K562 (cell line): ENCODE data around the gene TP53BP2. TPM values are rescaled to one million over a fixed set of nuclear protein-coding genes. Genes with fewer than 3 reads are reported as not detected.

Experiments used
- ARHGAP35 ChIP-seq: fragments of 450-650 bp; IDR thresholded peaks from 2 replicates; pipeline ENCODE4 v1.6.1; 2018; ENCODE audit not compliant: partially characterized antibody
- DNMT1 ChIP-seq: fragments of 450-650 bp; IDR thresholded peaks from 2 replicates; pipeline ENCODE4 v1.6.1; 2016; ENCODE audit warnings: antibody characterized with exemption, mild to moderate bottlenecking
- GATA2 ChIP-seq: sonication (generic); formaldehyde crosslinking; IDR thresholded peaks from 2 replicates; pipeline ENCODE4 v1.4.0; 2020; ENCODE audit warnings: mild to moderate bottlenecking, missing genetic modification reagents
- KLF13 ChIP-seq: fragments of 450-650 bp; IDR thresholded peaks from 2 replicates; pipeline ENCODE4 v1.6.1; 2016; ENCODE audit warnings: missing genetic modification characterization, low read depth, mild to moderate bottlenecking, missing compliant biosample characterization, moderate library complexity, borderline replicate concordance
- MGA ChIP-seq: fragments of 450-650 bp; IDR thresholded peaks from 2 replicates; pipeline ENCODE4 v1.6.1; 2016; ENCODE audit warnings: mild to moderate bottlenecking, moderate library complexity
- MITF ChIP-seq: IDR thresholded peaks from 2 replicates; pipeline ENCODE4 v1.6.1; 2014; ENCODE audit warnings: antibody characterized with exemption
- NCOA1 ChIP-seq: fragments of 450-650 bp; IDR thresholded peaks from 2 replicates; pipeline ENCODE4 v1.6.1; 2016; ENCODE audit warnings: low read depth
- NFE2 ChIP-seq: IDR thresholded peaks from 2 replicates; pipeline ENCODE4 v1.6.1; 2014; ENCODE audit warnings: antibody characterized with exemption, low read depth
- SAFB2 ChIP-seq: fragments of 200-400 bp; formaldehyde crosslinking; IDR thresholded peaks from 2 replicates; pipeline ENCODE4 v1.6.1; 2018; ENCODE audit warnings: borderline replicate concordance, low read length, low read depth, moderate library complexity; ENCODE audit not compliant: severe bottlenecking
- SMARCA4 ChIP-seq: fragments of 450-650 bp; IDR thresholded peaks from 2 replicates; pipeline ENCODE4 v1.6.1; 2016
- SMC3 ChIP-seq: conservative IDR thresholded peaks from 2 replicates; pipeline ENCODE4 v1.6.1; 2011; ENCODE audit warnings: low read depth, low read length, improper control_type of control experiment; ENCODE audit not compliant: insufficient read depth
- TCF7L2 ChIP-seq: fragments of 150-350 bp; IDR thresholded peaks from 2 replicates; pipeline ENCODE4 v1.6.1; 2016; ENCODE audit warnings: low read depth, mild to moderate bottlenecking, low read length, moderate library complexity
- TGIF2 ChIP-seq: sonication (generic); formaldehyde crosslinking; IDR thresholded peaks from 2 replicates; pipeline ENCODE4 v1.8.1; 2022; ENCODE audit warnings: mild to moderate bottlenecking, missing genetic modification reagents, moderate library complexity
- ZBTB1 ChIP-seq: sonication (generic); formaldehyde crosslinking; IDR thresholded peaks from 2 replicates; pipeline ENCODE4 v1.8.1; 2023; ENCODE audit warnings: missing genetic modification reagents, low read depth, mild to moderate bottlenecking, borderline replicate concordance
- ZBTB17 ChIP-seq: fragments of 450-650 bp; formaldehyde crosslinking; IDR thresholded peaks from 2 replicates; pipeline ENCODE4 v1.4.0; 2020; ENCODE audit warnings: mild to moderate bottlenecking
- ZKSCAN8 ChIP-seq: fragments of 200-800 bp; sonication (Bioruptor generic); IDR thresholded peaks from 2 replicates; pipeline ENCODE4 v1.6.1; 2016; ENCODE audit warnings: missing genetic modification characterization, missing compliant biosample characterization
- ZNF384 ChIP-seq: IDR thresholded peaks from 2 replicates; pipeline ENCODE4 v1.6.1; 2012; ENCODE audit warnings: low read depth, low read length, improper control_type of control experiment
- ZZZ3 ChIP-seq: fragments of 450-650 bp; IDR thresholded peaks from 2 replicates; pipeline ENCODE4 v1.6.1; 2016; ENCODE audit warnings: antibody characterized with exemption, mild to moderate bottlenecking, moderate library complexity
- polyA plus RNA-seq, 8 experiments: library from polyadenylated mRNA; depleted of rRNA in 4 of 8; stranded (reverse) in 5 of 8; unstranded in 3 of 8; fragments of >200 nt; fragmentation: Nextera tagmentation in 2 of 8; fragmentation: Illumina TruSeq in 1 of 8; extraction: Ambion mirVana in 2 of 8; extraction: Trizol in 1 of 8; gene quantifications; 2 replicates each; pipeline versions ENCODE4 v1.2.1 to v1.2.3, GENCODE V29; 2011 to 2014; ENCODE audit warnings: inconsistent platforms in 1 of 8, missing spikeins in 1 of 8
- total RNA-seq, 7 experiments: library from RNA; depleted of rRNA in 6 of 7; stranded (reverse); fragments of >200 nt in 6 of 7; fragmentation: Illumina TruSeq in 2 of 7; extraction: Trizol in 2 of 7; gene quantifications; 2 replicates each; pipeline versions ENCODE4 v1.2.1 to v1.2.3, GENCODE V29; 2011 to 2021; ENCODE audit warnings: low replicate concordance in 1 of 7

TP53BP2 gene
- total and polyA plus RNA-seq, 9 of the 15 experiments (the other 6 are each of a cell fraction or from before 2014, with no cell fraction given), result 17.0 to 69.6 (median 40.1) TPM

GRCh38 chr1:223811634-223812101 is 34.1 kb downstream of the TP53BP2 start (continued):
- TF ChIP-seq ZNF384, result no peak
- TF ChIP-seq SAFB2, result no peak
- TF ChIP-seq TCF7L2, result no peak
- TF ChIP-seq NCOA1, result no peak
- no peak for TF ChIP-seq ARHGAP35
- no peak for TF ChIP-seq DNMT1
- peak; percentile 63 for TF ChIP-seq SMC3
- TF ChIP-seq MITF, result no peak
- no peak for TF ChIP-seq GATA2 (CRISPR knock-in tag)
- no peak for TF ChIP-seq SMARCA4
- 0 out of 2 replicates have a peak, but pooled peaks have one; percentile 27 for TF ChIP-seq MGA
- no peak for TF ChIP-seq ZBTB1 (CRISPR knock-in tag)
- no peak for TF ChIP-seq KLF13
- no peak for TF ChIP-seq TGIF2 (CRISPR knock-in tag)
- no peak for TF ChIP-seq ZKSCAN8 (CRISPR knock-in tag)
- no peak for TF ChIP-seq NFE2
- no peak for TF ChIP-seq ZBTB17 (CRISPR knock-in tag)
- TF ChIP-seq ZZZ3, result 0 out of 2 replicates have a peak, but pooled peaks have one; percentile 64
